Measurements from ENCODE around the gene ENC1.

ENC1 gene

GRCh38 chr5:74623748-74624408 lies 16.6 kb downstream of the ENC1 start:
- no peaks in the 10 kb centered on the region for H3K9me3 ChIP-seq (ENCODE audit: low read depth, low read length)
- no peak overlapping the region for H3K27ac ChIP-seq
- H3K4me3 ChIP-seq, result no peak overlapping the region
- no peak overlapping the region for H3K9ac ChIP-seq (ENCODE audit: insufficient read length)
- no peaks in the 10 kb centered on the region for H3K36me3 ChIP-seq (ENCODE audit: insufficient read depth, low read length)
- DNase-seq (ENCODE audit: low read depth, low spot score), result no peak
- TF ChIP-seq FOXP2 (optimal IDR thresholded peaks at IDR 0.05; ENCODE audit: control extremely low read depth, extremely low read length, insufficient read depth), result no peak
- TF ChIP-seq EZH2 (IDR thresholded peaks at IDR 0.05), result no peak
- TF ChIP-seq POLR2AphosphoS5 (IDR thresholded peaks at IDR 0.05; ENCODE audit: borderline replicate concordance, low read depth, low read length), result no peak

GRCh38 chr5:74623006-74623611 lies 17.4 kb downstream of the ENC1 start:
- DNase-seq (ENCODE audit: low read depth, low spot score), result no peak
- Histone ChIP-seq H3K27ac (no peak overlapping the region), H3K4me3 (no peak overlapping the region), H3K9ac (ENCODE audit: insufficient read length) (no peak overlapping the region), H3K36me3 (ENCODE audit: insufficient read depth, low read length) (no peaks in the 10 kb centered on the region), H3K9me3 (ENCODE audit: low read depth, low read length) (no peaks in the 10 kb centered on the region)
- no peak for TF ChIP-seq POLR2AphosphoS5 (IDR thresholded peaks at IDR 0.05; ENCODE audit: borderline replicate concordance, low read depth, low read length)
- TF ChIP-seq EZH2 (IDR thresholded peaks at IDR 0.05), result no peak
- no peak for TF ChIP-seq FOXP2 (optimal IDR thresholded peaks at IDR 0.05; ENCODE audit: control extremely low read depth, extremely low read length, insufficient read depth)

GRCh38 chr5:74622122-74622521 lies 18.4 kb downstream of the ENC1 start:
- Histone ChIP-seq H3K4me3 (no peak overlapping the region), H3K9ac (ENCODE audit: insufficient read length) (no peak overlapping the region), H3K9me3 (ENCODE audit: low read depth, low read length) (no peaks in the 10 kb centered on the region), H3K27ac (no peak overlapping the region), H3K36me3 (ENCODE audit: insufficient read depth, low read length) (no peaks in the 10 kb centered on the region)
- TF ChIP-seq POLR2AphosphoS5 (IDR thresholded peaks at IDR 0.05; ENCODE audit: borderline replicate concordance, low read depth, low read length) (no peak), EZH2 (IDR thresholded peaks at IDR 0.05) (no peak), FOXP2 (optimal IDR thresholded peaks at IDR 0.05; ENCODE audit: control extremely low read depth, extremely low read length, insufficient read depth) (no peak)
- no peak for DNase-seq (ENCODE audit: low read depth, low spot score)

- Histone ChIP-seq H3K9ac (ENCODE audit: insufficient read length) (no peak overlapping the region), H3K4me3 (no peak overlapping the region), H3K27ac (no peak overlapping the region), H3K36me3 (ENCODE audit: insufficient read depth, low read length) (no peaks in the 10 kb centered on the region), H3K9me3 (ENCODE audit: low read depth, low read length) (no peaks in the 10 kb centered on the region)
- DNase-seq (ENCODE audit: low read depth, low spot score), result no peak
- TF ChIP-seq FOXP2 (optimal IDR thresholded peaks at IDR 0.05; ENCODE audit: control extremely low read depth, extremely low read length, insufficient read depth) (no peak), POLR2AphosphoS5 (IDR thresholded peaks at IDR 0.05; ENCODE audit: borderline replicate concordance, low read depth, low read length) (no peak)
These were observed 19.0 kb downstream of the ENC1 start for GRCh38 chr5:74621492-74621891.

- H3K9ac ChIP-seq (ENCODE audit: insufficient read length), result no peak overlapping the region
- H3K27ac ChIP-seq, result no peak overlapping the region
- no peak for TF ChIP-seq EZH2 (IDR thresholded peaks at IDR 0.05)
- TF ChIP-seq FOXP2 (optimal IDR thresholded peaks at IDR 0.05; ENCODE audit: control extremely low read depth, extremely low read length, insufficient read depth), result no peak
- TF ChIP-seq POLR2AphosphoS5 (IDR thresholded peaks at IDR 0.05; ENCODE audit: borderline replicate concordance, low read depth, low read length), result no peak
- H3K36me3 ChIP-seq (ENCODE audit: insufficient read depth, low read length), result no peaks in the 10 kb centered on the region
- no peak overlapping the region for H3K4me3 ChIP-seq
- DNase-seq (ENCODE audit: low read depth, low spot score), result no peak
- H3K9me3 ChIP-seq (ENCODE audit: low read depth, low read length), result no peaks in the 10 kb centered on the region
These were observed 21.2 kb downstream of the ENC1 start for GRCh38 chr5:74619308-74619707.

- TF ChIP-seq EZH2 (IDR thresholded peaks at IDR 0.05), result no peak
- no peak for TF ChIP-seq POLR2AphosphoS5 (IDR thresholded peaks at IDR 0.05; ENCODE audit: borderline replicate concordance, low read depth, low read length)
- Histone ChIP-seq H3K36me3 (ENCODE audit: insufficient read depth, low read length) (no peaks in the 10 kb centered on the region), H3K9ac (ENCODE audit: insufficient read length) (no peak overlapping the region), H3K27ac (no peak overlapping the region), H3K9me3 (ENCODE audit: low read depth, low read length) (no peaks in the 10 kb centered on the region), H3K4me3 (no peak overlapping the region)
- DNase-seq (ENCODE audit: low read depth, low spot score), result no peak
These were observed 22.4 kb downstream of the ENC1 start for GRCh38 chr5:74618106-74618505.

- Histone ChIP-seq H3K27ac (no peak overlapping the region), H3K36me3 (ENCODE audit: insufficient read depth, low read length) (no peaks in the 10 kb centered on the region), H3K9me3 (ENCODE audit: low read depth, low read length) (no peaks in the 10 kb centered on the region), H3K4me3 (no peak overlapping the region), H3K9ac (ENCODE audit: insufficient read length) (no peak overlapping the region)
- no peak for DNase-seq (ENCODE audit: low read depth, low spot score)
- TF ChIP-seq EZH2 (IDR thresholded peaks at IDR 0.05) (no peak), FOXP2 (optimal IDR thresholded peaks at IDR 0.05; ENCODE audit: control extremely low read depth, extremely low read length, insufficient read depth) (no peak), POLR2AphosphoS5 (IDR thresholded peaks at IDR 0.05; ENCODE audit: borderline replicate concordance, low read depth, low read length) (no peak)
These were observed 23.3 kb downstream of the ENC1 start for GRCh38 chr5:74617202-74617601.

- Histone ChIP-seq H3K36me3 (ENCODE audit: insufficient read depth, low read length) (no peaks in the 10 kb centered on the region), H3K9ac (ENCODE audit: insufficient read length) (no peak overlapping the region), H3K4me3 (no peak overlapping the region), H3K9me3 (ENCODE audit: low read depth, low read length) (no peaks in the 10 kb centered on the region), H3K27ac (no peak overlapping the region)
- no peak for DNase-seq (ENCODE audit: low read depth, low spot score)
- no peak for TF ChIP-seq FOXP2 (optimal IDR thresholded peaks at IDR 0.05; ENCODE audit: control extremely low read depth, extremely low read length, insufficient read depth)
These were observed 24.0 kb downstream of the ENC1 start for GRCh38 chr5:74616236-74617146.
